DMS79 (cell line): ENCODE data around the gene ANP32E.
"Not testable (repeated sequence)": the region's sequence is repeated elsewhere in the genome, so short reads cannot be mapped to it uniquely, and the experiment has no call there.

Source experiments
- DNase-seq: peaks from one replicate; lab custom pipeline; 2025; lab: John Stamatoyannopoulos, UW

The ANP32E gene

GRCh38 chr1:150256554-150257341 lies 20.8 kb upstream of the ANP32E start:
- DNase-seq, result no peak

DNA sequence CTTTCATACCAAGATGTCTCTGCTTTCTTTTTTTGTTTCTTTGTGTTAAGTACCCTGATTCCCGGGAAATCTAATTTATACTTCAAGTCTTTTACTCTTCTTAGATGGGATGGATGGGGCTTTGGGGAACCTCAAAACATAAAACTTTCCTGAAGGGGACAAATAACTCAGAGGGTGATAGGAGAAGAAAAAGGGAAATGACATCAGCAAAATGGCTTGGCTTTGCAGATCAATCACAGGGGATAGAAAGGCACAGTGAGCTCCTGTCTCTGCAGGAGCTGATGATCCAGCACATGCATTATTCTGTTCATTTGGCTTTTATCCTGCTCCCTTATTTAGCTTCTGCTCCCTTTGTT lies 20.3 kb upstream of the ANP32E start:
- no peak for DNase-seq

DNA sequence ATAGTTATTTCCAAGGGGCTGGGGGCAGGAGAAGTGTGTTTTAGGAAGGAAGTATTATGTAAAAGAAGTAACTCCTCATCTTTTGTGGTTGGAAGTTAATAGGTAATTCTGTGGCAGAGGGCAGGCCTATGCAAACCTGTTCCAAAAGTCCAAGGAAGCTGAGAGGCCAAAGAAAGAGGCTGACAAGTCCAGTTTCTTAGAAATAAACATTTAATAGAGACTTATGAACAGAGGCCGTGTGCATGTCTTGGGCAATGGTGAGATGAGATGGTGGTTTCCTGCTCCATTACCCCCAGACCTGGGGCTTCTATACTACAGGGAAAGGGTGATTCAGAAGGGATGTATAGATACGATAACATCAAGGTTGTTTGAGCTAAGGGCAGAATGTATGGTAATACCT lies 14.0 kb upstream of the ANP32E start:
- DNase-seq, result no peak

GRCh38 chr1:150243003-150243402 lies 7.1 kb upstream of the ANP32E start:
- DNase-seq, result no peak

GRCh38 chr1:150237746-150238145 lies 1.8 kb upstream of the ANP32E start:
- DNase-seq, result no peak

DNA sequence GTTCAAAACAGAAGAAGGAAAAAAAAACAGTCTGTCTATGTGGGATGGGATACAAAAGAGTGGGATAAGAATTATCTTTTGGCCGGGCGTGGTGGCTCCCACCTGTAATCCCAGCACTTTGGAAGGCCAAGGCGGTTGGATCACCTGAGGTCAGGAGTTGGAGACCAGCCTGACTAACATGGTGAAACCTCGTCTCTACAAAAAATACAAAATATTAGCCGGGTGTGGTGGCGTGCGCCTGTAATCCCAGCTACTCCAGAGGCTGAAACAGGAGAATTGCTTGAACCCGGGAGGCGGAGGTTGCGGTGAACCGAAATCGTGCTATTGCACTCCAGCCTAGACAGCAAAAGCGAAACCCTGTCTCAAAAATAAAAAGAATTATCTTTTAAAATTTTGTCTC lies 1.3 kb upstream of the ANP32E start:
- DNase-seq, result not testable (repeated sequence)

DNA sequence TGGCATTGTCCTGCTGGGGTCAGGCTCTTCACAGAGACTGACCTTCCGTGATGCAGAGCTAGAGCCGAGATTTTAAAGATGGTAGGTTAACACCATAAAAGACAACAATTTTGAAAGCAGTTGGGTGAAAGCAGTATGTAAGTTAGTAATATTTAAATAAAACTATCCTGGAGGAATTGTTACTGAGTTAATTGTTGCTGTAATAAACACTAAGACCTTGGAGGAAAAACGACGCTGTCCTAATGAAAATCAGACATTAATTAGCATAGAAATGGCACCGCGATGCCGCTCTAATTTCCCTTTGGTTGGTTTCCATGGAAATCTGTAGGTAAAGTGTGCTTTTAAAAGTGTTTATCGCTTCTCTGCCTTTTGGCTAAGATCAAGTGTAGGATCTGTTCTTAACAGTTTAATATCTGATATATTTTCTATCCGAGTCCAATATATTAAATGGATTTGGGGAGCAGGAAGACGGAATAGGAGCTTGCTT lies 745 bp upstream of the ANP32E start:
- DNase-seq, result no peak

DNA sequence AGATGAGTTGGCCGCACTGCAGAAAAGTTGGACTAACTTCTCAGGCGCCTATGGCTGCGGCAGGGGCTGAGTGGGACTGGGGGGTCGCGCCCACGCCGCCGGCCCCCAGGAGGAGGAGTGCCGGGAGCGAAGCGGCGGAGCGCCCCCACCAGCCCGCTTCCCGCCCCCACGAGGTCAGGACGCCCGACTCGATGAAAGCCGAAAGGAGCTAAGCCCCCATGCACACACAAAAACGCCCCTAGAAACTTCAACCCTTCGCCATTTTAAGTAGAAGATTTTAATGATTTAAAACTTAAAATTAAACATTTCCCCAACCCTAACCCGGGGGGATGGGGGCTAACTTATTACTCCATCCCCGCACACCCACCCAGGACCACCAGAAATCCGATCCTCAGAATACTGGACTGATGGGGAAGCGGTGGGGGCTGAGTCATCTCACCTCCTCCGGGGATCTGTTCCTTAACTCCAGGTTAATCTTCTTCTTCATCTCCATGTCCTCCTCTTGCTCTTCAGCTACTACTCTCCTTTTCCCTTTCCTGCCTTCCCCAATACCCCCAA lies 539 bp downstream of the ANP32E start:
- no peak for DNase-seq

DNA sequence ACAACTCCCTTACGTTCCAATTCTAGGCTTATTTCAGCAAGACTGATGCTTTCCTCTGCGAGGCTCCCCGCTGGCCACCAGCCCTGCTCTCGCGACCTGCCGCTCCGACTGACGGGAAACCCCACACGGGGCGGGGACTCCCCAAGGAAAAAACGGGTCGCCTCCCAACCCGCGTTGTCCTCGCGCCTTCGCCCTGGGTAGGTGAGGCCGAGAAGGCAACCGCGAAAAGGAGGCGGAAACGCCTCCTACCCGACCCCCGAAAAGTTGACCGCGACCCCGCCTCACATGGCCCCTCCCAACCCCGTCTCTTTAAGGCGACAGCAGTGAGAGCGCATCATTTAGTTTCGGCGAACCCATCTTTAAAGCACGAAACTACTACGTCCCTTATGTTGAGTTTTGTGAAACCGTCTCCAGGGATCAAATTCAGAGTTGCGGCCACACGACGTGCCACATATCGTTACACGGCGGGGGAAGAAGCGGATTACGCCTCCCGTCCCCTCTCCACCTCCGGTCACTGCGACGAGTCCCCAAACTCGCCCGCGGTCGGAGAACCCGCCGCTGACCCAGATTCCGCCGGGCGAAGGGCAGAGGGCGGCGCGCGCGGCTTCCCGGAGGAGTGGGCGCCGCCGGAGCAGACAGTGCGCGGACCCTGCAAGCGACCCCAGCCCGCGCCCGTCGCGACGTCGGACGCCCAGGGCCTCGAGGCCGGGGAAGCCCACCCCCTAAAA lies 1.2 kb downstream of the ANP32E start:
- peak; percentile 14 for DNase-seq

- no peak for DNase-seq
Observed at GRCh38 chr1:150234309-150234565, 1.7 kb downstream of the ANP32E start.

- DNase-seq, result peak; percentile 25
Observed at GRCh38 chr1:150233359-150234308, 2.3 kb downstream of the ANP32E start.

DNA sequence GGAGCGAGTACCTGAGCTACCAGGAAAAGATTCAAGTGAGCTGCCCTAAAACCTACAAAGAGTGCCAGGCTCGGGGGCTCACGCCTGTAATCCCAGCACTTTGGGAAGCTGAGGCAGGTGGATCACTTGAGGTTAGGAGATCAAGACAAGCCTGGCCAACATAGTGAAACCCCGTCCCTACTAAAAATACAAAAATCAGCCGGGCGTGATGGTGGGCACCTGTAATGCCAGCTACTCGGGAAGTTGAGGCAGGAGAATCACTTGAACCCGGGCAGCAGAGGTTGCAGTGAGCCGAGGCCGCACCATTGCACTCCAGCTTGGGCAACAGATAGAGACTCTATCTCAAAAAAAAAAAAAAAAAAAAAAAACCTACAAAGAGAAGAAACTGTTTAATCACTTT lies 3.0 kb downstream of the ANP32E start:
- DNase-seq, result not testable (repeated sequence)

DNA sequence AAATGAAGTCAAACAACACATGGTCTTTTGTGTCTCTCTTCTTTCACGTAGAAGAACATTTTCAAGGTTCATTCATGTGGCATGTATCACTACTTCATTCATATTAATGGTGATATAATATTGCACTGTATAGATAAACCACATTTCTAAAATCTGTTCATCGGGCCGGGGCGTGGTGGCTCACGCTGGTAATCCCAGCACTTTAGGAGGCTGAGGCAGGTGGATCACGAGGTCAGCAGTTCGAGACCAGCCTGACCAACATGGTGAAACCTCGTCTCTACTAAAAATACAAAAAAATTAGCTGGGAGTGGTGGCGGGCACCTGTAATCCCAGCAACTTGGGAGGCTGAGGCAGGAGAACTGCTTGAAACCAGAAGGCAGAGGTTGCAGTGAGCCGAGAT lies 7.7 kb downstream of the ANP32E start:
- DNase-seq, result not testable (repeated sequence)

DNA sequence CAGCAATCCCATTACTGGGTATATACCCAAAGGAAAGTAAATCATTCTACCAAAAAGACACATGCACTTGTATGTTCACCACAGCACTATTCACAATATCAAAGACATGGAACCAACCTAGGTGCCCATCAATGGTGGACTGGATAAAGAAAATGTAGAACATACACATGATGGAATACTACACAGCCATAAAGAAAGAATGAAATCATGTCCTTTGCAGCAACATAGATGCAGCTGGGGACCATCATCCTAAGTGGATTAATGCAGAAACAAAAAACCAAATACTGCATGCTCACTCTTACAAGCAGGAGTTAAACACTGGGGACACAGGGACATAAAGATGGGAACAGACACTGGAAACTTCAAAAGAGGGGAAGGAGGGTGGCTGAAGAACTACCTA lies 8.7 kb downstream of the ANP32E start:
- DNase-seq, result no peak

DNA sequence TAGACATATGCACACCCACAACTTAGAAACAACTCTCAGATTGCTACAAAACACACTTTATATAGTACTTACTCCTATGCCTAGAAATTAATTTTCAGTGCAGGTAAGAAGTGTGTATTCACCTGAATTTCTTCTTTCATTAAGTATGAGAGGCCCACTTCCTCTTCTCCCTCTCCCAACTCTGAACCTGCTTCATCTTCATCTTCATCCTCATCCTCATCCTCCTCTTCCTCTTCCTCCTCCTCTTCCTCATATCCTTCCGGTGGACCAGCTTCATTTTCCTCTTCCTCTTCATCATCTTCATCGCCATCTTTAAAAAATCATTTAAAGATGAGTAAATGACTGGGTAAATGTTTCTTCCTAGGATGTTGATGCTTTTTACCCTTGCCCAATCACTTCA lies 9.4 kb downstream of the ANP32E start:
- no peak for DNase-seq

DNA sequence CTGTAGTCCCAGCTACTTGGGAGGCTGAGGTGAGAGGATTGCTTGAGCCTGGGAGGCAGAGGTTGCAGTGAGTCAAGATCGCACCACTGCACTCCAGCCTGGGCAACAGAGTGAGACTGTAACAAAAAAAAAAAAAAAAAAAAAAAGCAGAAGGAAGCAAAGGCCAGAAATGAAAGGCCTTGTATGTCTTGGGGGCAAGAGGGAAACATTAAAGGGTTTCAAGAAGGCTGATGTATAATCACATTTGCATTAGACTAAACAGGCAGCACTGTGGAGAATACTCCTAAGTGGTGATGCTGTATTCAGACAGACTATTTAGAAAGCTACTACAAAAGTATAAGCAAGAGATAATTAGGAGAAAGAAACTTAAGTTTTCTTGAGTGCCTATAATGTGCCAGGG lies 10.4 kb downstream of the ANP32E start:
- no peak for DNase-seq

- DNase-seq, result no peak
Observed at GRCh38 chr1:150224983-150225382, 10.9 kb downstream of the ANP32E start.

DNA sequence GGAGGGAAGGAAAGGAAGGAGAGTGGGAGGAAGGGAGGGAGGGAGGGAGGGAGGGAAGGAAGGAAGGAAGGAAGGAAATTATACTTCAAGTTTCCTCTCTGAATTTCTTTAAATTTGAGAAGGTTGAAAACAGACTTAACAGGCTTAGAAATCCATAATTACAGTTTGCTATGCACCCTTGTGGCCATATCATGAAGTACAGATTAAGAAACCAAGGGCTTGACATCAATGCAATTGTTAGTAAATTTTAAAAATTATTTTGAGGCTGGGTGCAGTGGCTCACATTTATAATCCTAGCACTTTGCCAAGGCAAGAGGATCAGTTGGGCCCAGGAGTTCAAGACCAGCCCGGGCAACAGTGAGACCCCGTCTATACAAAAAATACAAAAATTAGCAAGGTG lies 14.4 kb downstream of the ANP32E start:
- no peak for DNase-seq

GRCh38 chr1:150215855-150216254 lies 20.1 kb downstream of the ANP32E start:
- DNase-seq, result not testable (repeated sequence)

- not testable (repeated sequence) for DNase-seq
Observed at GRCh38 chr1:150214099-150214756, 21.7 kb downstream of the ANP32E start.

DNA sequence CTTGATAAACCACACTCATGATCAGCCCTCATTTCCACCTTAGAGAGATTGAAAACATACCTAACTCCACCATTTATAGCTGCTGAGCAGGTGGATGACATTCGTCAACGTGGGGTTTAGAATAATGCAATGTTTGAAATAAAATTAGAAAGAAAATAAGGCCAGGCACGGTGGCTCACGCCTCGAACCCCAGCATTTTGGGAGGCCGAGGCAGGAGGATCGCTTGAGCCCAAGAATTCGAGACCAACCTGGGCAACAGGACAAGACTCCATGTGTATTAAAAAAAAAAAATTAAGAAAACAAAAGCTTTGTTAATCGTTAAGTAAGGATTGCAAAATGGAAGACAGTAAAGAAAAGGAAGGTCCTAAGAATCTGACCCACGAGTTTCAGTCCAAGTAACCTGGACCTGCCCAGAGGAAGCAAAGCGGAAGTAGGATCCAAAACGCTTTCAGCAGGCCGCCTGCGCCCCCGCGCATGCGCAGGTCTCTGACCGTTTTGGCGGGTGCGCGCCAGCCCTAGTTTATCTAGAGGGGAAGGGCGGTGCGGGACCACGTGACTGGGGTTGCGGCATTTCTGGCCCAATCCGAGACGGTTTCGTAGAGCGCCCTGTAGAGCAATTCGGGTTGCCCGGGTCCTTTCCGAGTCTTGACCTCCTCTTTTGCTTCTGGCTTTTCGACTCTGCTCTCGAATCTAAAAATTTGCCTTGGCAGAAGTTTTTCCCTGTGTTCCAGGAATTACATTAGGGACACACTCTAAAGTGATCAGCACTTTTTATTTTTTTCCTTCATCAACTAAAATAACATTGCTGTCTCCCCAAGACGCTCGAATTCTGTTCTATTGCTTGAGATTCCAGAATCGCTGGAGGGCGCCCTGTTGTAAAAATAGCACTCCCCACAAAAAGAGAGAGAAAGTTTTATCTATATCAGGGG lies 22.5 kb downstream of the ANP32E start:
- no peak for DNase-seq
